BLaER1 treated with 17β-estradiol and CSF1 and Interleukin-3, amounts not matched to agents 10 nM and 100 nM (cell line): ENCODE data around the gene DERL3.

Experiments
- H3K27ac ChIP-seq, 11 experiments: shearing (Covaris generic); formaldehyde crosslinking; 2 replicates each; pipeline ENCODE4 v1.8.1; 2022
- H3K27me3 ChIP-seq, 11 experiments: shearing (Covaris generic); formaldehyde crosslinking; 2 replicates each; pipeline ENCODE4 v1.8.1; 2022
- H3K36me3 ChIP-seq, 11 experiments: shearing (Covaris generic); formaldehyde crosslinking; 2 replicates each; pipeline ENCODE4 v1.8.1; 2022
- H3K4me1 ChIP-seq, 10 experiments: shearing (Covaris generic); formaldehyde crosslinking; 2 replicates each; pipeline ENCODE4 v1.8.1; 2022
- H3K4me2 ChIP-seq, 11 experiments: shearing (Covaris generic); formaldehyde crosslinking; 2 replicates each; pipeline ENCODE4 v1.8.1; 2022
- H3K4me3 ChIP-seq, 10 experiments: shearing (Covaris generic); formaldehyde crosslinking; 2 replicates each; pipeline ENCODE4 v1.8.1; 2022
- H3K9ac ChIP-seq, 11 experiments: shearing (Covaris generic); formaldehyde crosslinking; 2 replicates each; pipeline ENCODE4 v1.8.1; 2022
- H3K9me3 ChIP-seq, 11 experiments: shearing (Covaris generic); formaldehyde crosslinking; replicated peaks in 1 of 11; 2 replicates each; pipeline ENCODE4 v1.8.1; 2022
- H4K20me1 ChIP-seq, 11 experiments: shearing (Covaris generic); formaldehyde crosslinking; 2 replicates each; pipeline ENCODE4 v1.8.1; 2022
- Cebpa-rat ChIP-seq, 11 experiments: shearing (Covaris generic); IDR thresholded peaks; 2 replicates each; pipeline ENCODE4 v1.8.1; 2022

The DERL3 gene

GRCh38 chr22:23824476-23825245 lies 14.1 kb downstream of the DERL3 start:
- no peak for TF ChIP-seq Cebpa-rat (IDR thresholded peaks at IDR 0.05)
- peak overlapping the region in 6 of 11 experiments; percentile 51 to 74 (median 72); a peak in 8 of 22 replicates for H3K9ac ChIP-seq
- H3K4me2 ChIP-seq, result peak overlapping the region in 9 of 11 experiments; percentile 56 to 84 (median 72); a peak in 19 of 22 replicates
- no peaks in the 10 kb centered on the region for H3K9me3 ChIP-seq
- peak overlapping the region in 9 of 11 experiments; percentile 61 to 89 (median 78); a peak in 17 of 22 replicates for H3K27ac ChIP-seq
- H3K4me3 ChIP-seq, result no peak overlapping the region
- H4K20me1 ChIP-seq, result peaks cover 1 to 50% (median 16%) of the 10 kb centered on the region in 11 experiments; a peak in 16 of 22 replicates
- H3K27me3 ChIP-seq, result no peaks in the 10 kb centered on the region
- H3K36me3 ChIP-seq, result peaks cover 92 to 100% (median 98%) of the 10 kb centered on the region in 11 experiments
- H3K4me1 ChIP-seq, result peaks cover 40 to 83% (median 80%) of the 10 kb centered on the region in 10 experiments

- peak overlapping the region in 5 of 11 experiments; percentile 41 to 89 (median 81); a peak in 8 of 22 replicates for H3K27ac ChIP-seq
Observed at GRCh38 chr22:23823331-23823791, 15.4 kb downstream of the DERL3 start.

DNA sequence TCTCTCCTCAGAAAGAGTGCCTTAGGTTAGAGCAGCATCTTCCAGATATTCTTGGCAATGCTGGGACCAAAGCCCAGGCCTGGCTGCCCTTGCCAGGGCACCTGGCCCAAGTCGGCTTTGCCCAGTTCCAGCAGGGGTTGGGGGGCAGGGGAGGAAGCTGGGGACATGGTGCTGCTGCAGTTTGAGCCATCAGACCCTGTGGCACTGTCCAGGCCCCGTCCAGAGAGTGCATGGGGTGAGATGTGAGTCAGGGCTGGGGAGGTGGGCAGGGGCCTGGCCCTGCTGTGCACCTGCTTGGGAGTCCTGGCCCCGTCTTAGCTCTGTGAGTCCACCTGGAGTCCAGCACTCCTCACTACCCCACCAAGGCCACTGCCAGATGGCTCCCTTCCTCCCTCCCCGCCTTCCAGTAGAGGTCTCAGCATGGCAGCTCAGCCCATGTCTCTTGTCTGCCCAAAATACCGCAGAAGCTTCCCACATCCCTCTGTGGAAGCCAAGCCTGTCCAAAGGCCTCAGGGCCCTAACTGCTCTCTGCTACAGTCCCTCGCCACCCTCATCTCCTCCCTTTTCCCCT lies 16.6 kb downstream of the DERL3 start:
- Histone ChIP-seq H3K9ac (peak overlapping the region in 2 of 11 experiments; percentile 7 to 9; a peak in 1 of 22 replicates), H3K27ac (peak overlapping the region in 8 of 11 experiments; percentile 16 to 89 (median 52); a peak in 11 of 22 replicates)

More at GRCh38 chr22:23823331-23823791, 15.4 kb downstream of the DERL3 start:
- Histone ChIP-seq H4K20me1 (peaks cover 0 to 38% (median 11%) of the 10 kb centered on the region in 11 experiments; a peak in 12 of 22 replicates), H3K4me3 (no peak overlapping the region), H3K9me3 (no peaks in the 10 kb centered on the region), H3K27me3 (no peaks in the 10 kb centered on the region), H3K36me3 (peaks cover 90 to 100% (median 98%) of the 10 kb centered on the region in 11 experiments), H3K4me1 (peaks cover 52 to 96% (median 93%) of the 10 kb centered on the region in 10 experiments), H3K4me2 (peak overlapping the region in 5 of 11 experiments; percentile 9 to 84 (median 81); a peak in 6 of 22 replicates), H3K9ac (peak overlapping the region in 1 of 11 experiments; percentile 31; a peak in 1 of 22 replicates)
- no peak for TF ChIP-seq Cebpa-rat (IDR thresholded peaks at IDR 0.05)

DNA sequence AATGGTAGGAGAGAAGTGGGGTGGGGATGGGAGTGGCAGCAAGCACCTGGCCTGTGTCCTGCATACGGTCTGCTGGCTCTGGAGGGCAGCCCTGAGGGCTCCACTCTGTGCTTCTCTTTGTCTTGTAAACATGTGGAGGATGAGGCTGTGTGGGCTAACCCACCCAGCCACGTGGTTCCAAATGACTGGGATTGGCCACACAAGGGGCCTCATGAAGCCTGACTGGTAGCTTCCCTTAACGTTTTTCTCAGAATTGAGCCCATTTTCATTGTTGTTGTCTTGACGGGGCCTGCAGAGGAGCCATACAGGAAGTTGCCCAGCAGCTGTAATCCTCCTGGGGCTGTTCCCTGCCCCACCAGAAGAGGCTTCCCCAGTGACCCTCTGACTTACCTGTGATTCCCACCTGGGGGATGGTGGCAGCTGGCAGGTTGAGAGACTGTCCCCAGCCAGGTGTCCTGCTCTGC lies 18.0 kb downstream of the DERL3 start:
- TF ChIP-seq Cebpa-rat (IDR thresholded peaks at IDR 0.05), result no peak
- H3K27me3 ChIP-seq, result no peaks in the 10 kb centered on the region
- peaks cover 0 to 20% (median 0%) of the 10 kb centered on the region in 11 experiments; a peak in 6 of 22 replicates for H4K20me1 ChIP-seq
- H3K9ac ChIP-seq, result peak overlapping the region in 10 of 11 experiments; percentile 21 to 52 (median 40); a peak in 13 of 22 replicates
- peak overlapping the region in 10 of 11 experiments; percentile 29 to 89 (median 66); a peak in 21 of 22 replicates for H3K27ac ChIP-seq
- H3K4me2 ChIP-seq, result peak overlapping the region; percentile 52 to 78 (median 72)
- peak overlapping the region in 1 of 10 experiments; percentile 36; a peak in 2 of 20 replicates for H3K4me3 ChIP-seq
- H3K4me1 ChIP-seq, result peaks cover 57 to 100% (median 95%) of the 10 kb centered on the region in 10 experiments
- H3K36me3 ChIP-seq, result peaks cover 90 to 100% (median 100%) of the 10 kb centered on the region in 11 experiments
- no peaks in the 10 kb centered on the region for H3K9me3 ChIP-seq

More for the DNA sequence above, 16.6 kb downstream of the DERL3 start:
- Histone ChIP-seq H3K4me3 (no peak overlapping the region), H3K9me3 (no peaks in the 10 kb centered on the region), H3K27me3 (no peaks in the 10 kb centered on the region), H4K20me1 (peaks cover 0 to 30% (median 6%) of the 10 kb centered on the region in 11 experiments; a peak in 12 of 22 replicates), H3K36me3 (peaks cover 90 to 100% (median 99%) of the 10 kb centered on the region in 11 experiments), H3K4me1 (peaks cover 60 to 100% (median 97%) of the 10 kb centered on the region in 10 experiments), H3K4me2 (peak overlapping the region in 4 of 11 experiments; percentile 11 to 77 (median 72); a peak in 3 of 22 replicates)
- TF ChIP-seq Cebpa-rat (IDR thresholded peaks at IDR 0.05), result no peak

DNA sequence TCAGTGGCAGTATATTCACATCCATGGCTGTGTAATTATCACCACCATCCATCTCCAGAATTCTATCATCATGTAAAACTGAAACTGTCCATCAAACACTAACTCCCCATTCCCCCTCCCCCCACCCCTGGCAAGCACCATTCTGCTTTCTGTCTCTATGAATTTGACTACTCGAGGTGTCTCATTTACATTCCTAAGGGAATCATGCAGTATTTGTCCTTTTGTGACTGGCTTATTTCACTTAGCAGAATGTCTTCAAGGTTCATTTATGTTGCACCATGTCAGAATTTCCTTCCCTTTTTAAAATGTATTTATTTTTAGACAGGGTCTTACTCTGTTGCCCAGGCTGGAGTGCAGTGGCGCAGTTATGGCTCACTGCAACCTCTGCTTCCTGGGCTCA lies 20.3 kb downstream of the DERL3 start:
- Histone ChIP-seq H3K27ac (peak overlapping the region in 9 of 11 experiments; percentile 17 to 89 (median 66); a peak in 16 of 22 replicates), H3K36me3 (peaks cover 76 to 100% (median 98%) of the 10 kb centered on the region in 11 experiments), H3K4me2 (peak overlapping the region; percentile 52 to 78 (median 72)), H3K27me3 (no peaks in the 10 kb centered on the region), H3K9ac (peak overlapping the region in 6 of 11 experiments; percentile 0 to 54 (median 24); a peak in 4 of 22 replicates), H4K20me1 (peaks cover 0 to 22% (median 0%) of the 10 kb centered on the region in 11 experiments; a peak in 3 of 22 replicates), H3K4me3 (no peak overlapping the region; a peak in 2 of 20 replicates), H3K4me1 (peaks cover 53 to 92% (median 80%) of the 10 kb centered on the region in 10 experiments), H3K9me3 (no peaks in the 10 kb centered on the region)
- no peak for TF ChIP-seq Cebpa-rat (IDR thresholded peaks at IDR 0.05)

DNA sequence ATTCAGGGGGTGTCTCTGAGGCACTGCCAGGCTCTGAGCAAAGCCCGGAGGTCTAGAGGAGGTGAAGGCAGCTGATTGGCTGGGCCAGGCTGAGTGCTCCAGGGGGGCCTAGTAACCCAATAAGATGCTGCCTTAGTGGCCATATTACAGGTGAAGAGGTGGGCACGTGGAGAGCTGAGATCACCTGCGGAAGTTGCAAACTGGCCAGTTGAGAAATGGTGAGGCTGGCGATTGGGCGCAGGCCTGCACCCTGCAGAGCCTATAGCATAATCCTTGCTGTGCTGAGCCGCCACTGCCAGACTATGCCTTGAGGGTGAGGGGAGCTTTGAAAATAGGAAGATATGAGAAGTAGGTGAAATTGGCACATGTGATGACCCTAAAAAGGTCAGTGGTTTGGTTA lies 21.7 kb downstream of the DERL3 start:
- no peaks in the 10 kb centered on the region for H3K9me3 ChIP-seq
- peaks cover 0 to 19% (median 0%) of the 10 kb centered on the region in 11 experiments; a peak in 3 of 22 replicates for H4K20me1 ChIP-seq
- TF ChIP-seq Cebpa-rat (IDR thresholded peaks at IDR 0.05), result no peak
- peaks cover 53 to 80% (median 72%) of the 10 kb centered on the region in 10 experiments for H3K4me1 ChIP-seq
- no peak overlapping the region for H3K9ac ChIP-seq
- no peaks in the 10 kb centered on the region for H3K27me3 ChIP-seq
- H3K27ac ChIP-seq, result peak overlapping the region in 6 of 11 experiments; percentile 52 to 89 (median 70); a peak in 8 of 22 replicates
- peak overlapping the region in 9 of 11 experiments; percentile 52 to 78 (median 72); a peak in 15 of 22 replicates for H3K4me2 ChIP-seq
- no peak overlapping the region for H3K4me3 ChIP-seq
- peaks cover 77 to 100% (median 98%) of the 10 kb centered on the region in 11 experiments for H3K36me3 ChIP-seq

DNA sequence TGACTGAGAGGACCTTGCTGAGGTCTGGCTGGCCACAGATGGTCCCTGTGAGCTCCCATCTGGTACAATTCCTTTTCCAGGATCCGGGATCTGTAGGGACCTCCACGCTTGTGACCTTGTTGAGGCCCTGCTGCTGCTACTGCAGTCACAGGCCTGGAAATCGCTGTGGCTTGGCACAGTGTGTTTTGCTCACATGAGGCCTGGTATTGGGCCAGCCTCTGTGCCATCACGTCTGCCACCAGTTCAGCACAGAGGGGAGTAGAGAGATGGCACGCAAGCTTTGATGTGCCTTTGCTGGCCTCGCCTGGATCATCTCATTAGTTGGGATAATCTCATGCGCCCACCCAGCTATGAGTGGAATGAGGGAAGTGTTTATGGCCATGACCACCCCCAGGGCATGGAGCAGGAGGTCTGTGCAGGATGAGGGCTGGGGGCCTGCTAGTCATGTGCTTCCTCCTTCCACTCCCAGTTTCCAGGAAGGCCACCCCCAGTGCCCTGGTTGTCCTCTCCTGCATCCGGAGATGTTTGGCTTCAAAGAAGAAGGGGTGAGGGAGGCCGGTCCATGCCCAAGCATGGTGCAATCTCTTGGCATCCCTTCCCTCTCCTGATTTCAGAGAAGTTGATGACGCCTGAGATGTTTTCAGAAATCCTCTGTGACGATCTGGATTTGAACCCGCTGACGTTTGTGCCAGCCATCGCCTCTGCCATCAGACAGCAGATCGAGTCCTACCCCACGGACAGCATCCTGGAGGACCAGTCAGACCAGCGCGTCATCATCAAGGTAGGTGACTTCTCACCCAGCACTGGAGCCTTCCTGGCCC lies 22.4 kb downstream of the DERL3 start:
- Histone ChIP-seq H3K36me3 (peaks cover 74 to 100% (median 98%) of the 10 kb centered on the region in 11 experiments), H3K4me1 (peaks cover 49 to 72% (median 66%) of the 10 kb centered on the region in 10 experiments), H3K9me3 (no peaks in the 10 kb centered on the region), H3K4me3 (no peak overlapping the region), H3K9ac (peak overlapping the region in 2 of 11 experiments; percentile 13 to 29; a peak in 2 of 22 replicates), H3K4me2 (peak overlapping the region in 8 of 11 experiments; percentile 47 to 78 (median 71); a peak in 12 of 22 replicates), H3K27me3 (no peaks in the 10 kb centered on the region), H4K20me1 (peaks cover 0 to 19% (median 0%) of the 10 kb centered on the region in 11 experiments; a peak in 2 of 22 replicates), H3K27ac (peak overlapping the region in 7 of 11 experiments; percentile 20 to 89 (median 27); a peak in 7 of 22 replicates)
- TF ChIP-seq Cebpa-rat (IDR thresholded peaks at IDR 0.05), result no peak
